ENCODE results near the gene CLTC. TPM values are rescaled to one million over a fixed set of nuclear protein-coding genes. Genes with fewer than 3 reads are reported as not detected.

CLTC gene
- total and polyA plus RNA-seq, 2 of the 4 experiments (the other 2 are of a cell fraction): 181 to 641 TPM

DNA sequence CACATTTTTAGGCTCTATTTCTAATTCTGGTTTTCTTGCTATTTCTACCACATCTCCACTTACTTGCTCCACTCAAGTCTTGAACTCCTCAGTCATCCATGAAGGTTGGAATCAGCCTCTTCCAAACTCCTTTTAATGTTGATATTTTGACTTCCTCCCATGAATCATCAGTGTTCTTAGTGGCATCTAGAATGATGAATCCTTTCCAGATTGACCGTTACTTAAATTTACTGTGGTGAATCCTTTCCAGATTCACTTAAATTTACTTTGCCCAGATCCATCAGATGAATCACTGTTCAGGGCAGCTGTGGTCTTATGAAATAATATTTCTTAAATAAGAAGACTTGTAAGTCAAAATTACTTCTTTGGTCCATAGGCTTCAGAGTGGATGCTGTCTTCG lies 32.4 kb downstream of the CLTC start:
- peaks cover 59% of the 10 kb centered on the region for H3K36me3 ChIP-seq (ENCODE audit: control insufficient read depth, insufficient read depth, low read length)
- ChIA-PET CTCF (interaction anchor here (1.3 kb wide), 1 partner anchor 8 kb away, joined by 3 read pairs; no protein-coding TSS in a partner anchor), POLR2A (ENCODE audit: unreplicated experiment) (no interaction called here)
- H3K9me3 ChIP-seq (ENCODE audit: control insufficient read depth, insufficient read depth, low read length): peaks cover 5% of the 10 kb centered on the region
- BruUV-seq (replicated peaks): no TSS peak
- H3K18ac ChIP-seq (ENCODE audit: low read depth, low read length): no peak overlapping the region
- H3K23ac ChIP-seq (ENCODE audit: low read depth, low read length): no peak overlapping the region
- DNase-seq: peak; percentile 88
- H3K4me2 ChIP-seq (ENCODE audit: low read depth, low read length): no peak overlapping the region
- peak; percentile 43 for ATAC-seq (ENCODE audit: low read depth)
- H3K14ac ChIP-seq (replicated peaks; ENCODE audit: low read depth, low read length): no peak overlapping the region
- in situ Hi-C loops (cut with MboI; ENCODE audit: low sequenced_read_pairs): no loop called here
- peak overlapping the region; percentile 9 for H2BK5ac ChIP-seq (ENCODE audit: low read depth, low read length, poor library complexity, severe bottlenecking)
- peaks cover 4% of the 10 kb centered on the region; the same call in 1 of the 2 replicates for H3K9me1 ChIP-seq (ENCODE audit: insufficient read depth, low read length)
- H3K9ac ChIP-seq (ENCODE audit: low read depth, low read length): no peak overlapping the region
- no peak overlapping the region for H2BK20ac ChIP-seq (ENCODE audit: low read depth, low read length)
- no peak overlapping the region for H2AFZ ChIP-seq (replicated peaks; ENCODE audit: low read length, poor library complexity)
- WGBS, 2 experiments (ENCODE audit: extremely low coverage in 2 of 2, insufficient read length in 1 of 2): no CpG with 5 or more reads among the region's 2 CpGs
- no peak overlapping the region for H3K4me3 ChIP-seq (ENCODE audit: insufficient read depth, low read depth, low read length)
- H4K91ac ChIP-seq (ENCODE audit: insufficient read depth, low read depth, low read length): no peak overlapping the region
- H3K79me1 ChIP-seq (ENCODE audit: low read depth in 1 of 2, low read length in 2 of 2): peaks cover 39 to 65% of the 10 kb centered on the region in 2 experiments
- H2AK5ac ChIP-seq (ENCODE audit: low read depth, low read length): no peak overlapping the region
- peaks cover 5% of the 10 kb centered on the region; the same call in 1 of the 2 replicates for H3K4me1 ChIP-seq (ENCODE audit: control insufficient read depth, insufficient read depth, low read length)
- no peak overlapping the region for H2AK9ac ChIP-seq (replicated peaks; ENCODE audit: low read depth, low read length, poor library complexity)
- no peak overlapping the region for H2BK120ac ChIP-seq (ENCODE audit: low read depth, low read length)
- H4K20me1 ChIP-seq (ENCODE audit: insufficient read depth, low read length): peaks cover 43% of the 10 kb centered on the region; the same call in 1 of the 2 replicates
- dilution Hi-C loops (cut with HindIII; ENCODE audit: low sequenced_read_pairs, unreplicated experiment): no loop called here
- TF ChIP-seq FOS (IDR thresholded peaks at IDR 0.05; ENCODE audit: low read depth, low read length): 0 out of 2 replicates have a peak, but pooled peaks have one; percentile 20
- no peak for TF ChIP-seq NFE2L2 (IDR thresholded peaks at IDR 0.05; ENCODE audit: low read depth, low read length)
- no peak overlapping the region for H3K4ac ChIP-seq (ENCODE audit: low read depth, low read length)
- intact Hi-C loops (cut with micrococcal nuclease): no loop called here
- no peak overlapping the region for H4K5ac ChIP-seq (ENCODE audit: low read depth, low read length)
- H4K8ac ChIP-seq (ENCODE audit: low read depth in 2 of 2, low read length in 2 of 2): no peak overlapping the region
- no peak overlapping the region for H2BK15ac ChIP-seq (ENCODE audit: low read depth, low read length)
- H3K27ac ChIP-seq (ENCODE audit: insufficient read depth, low read length): no peak overlapping the region
- H3K56ac ChIP-seq (ENCODE audit: extremely low read depth, insufficient read depth, low read length): no peak overlapping the region
- no peaks in the 10 kb centered on the region for H3K27me3 ChIP-seq (ENCODE audit: control insufficient read depth, insufficient read depth, low read length)
